Thyroid gland (tissue), 4 donors: ENCODE results near the gene THRB.

Source experiments
- POLR2A ChIP-seq, 2 donors: fragments of 450-650 bp; IDR thresholded peaks; one replicate each; pipeline ENCODE4 v1.6.1; 2017; ENCODE audit warnings: antibody characterized with exemption in 2 of 2, mild to moderate bottlenecking in 2 of 2, moderate library complexity in 1 of 2
- TF ChIP-seq, protein P1 (sequence below), 6 experiments: fragments of 200-600 bp in 3 of 6; fragments of 450-650 bp in 3 of 6; sonication (generic) in 3 of 6; IDR thresholded peaks; one replicate each; pipeline ENCODE4 v1.5.1; 2016 to 2019; ENCODE audit warnings: antibody characterized with exemption in 6 of 6, mild to moderate bottlenecking in 2 of 6, inconsistent platforms in 1 of 6, moderate library complexity in 1 of 6

DNA sequence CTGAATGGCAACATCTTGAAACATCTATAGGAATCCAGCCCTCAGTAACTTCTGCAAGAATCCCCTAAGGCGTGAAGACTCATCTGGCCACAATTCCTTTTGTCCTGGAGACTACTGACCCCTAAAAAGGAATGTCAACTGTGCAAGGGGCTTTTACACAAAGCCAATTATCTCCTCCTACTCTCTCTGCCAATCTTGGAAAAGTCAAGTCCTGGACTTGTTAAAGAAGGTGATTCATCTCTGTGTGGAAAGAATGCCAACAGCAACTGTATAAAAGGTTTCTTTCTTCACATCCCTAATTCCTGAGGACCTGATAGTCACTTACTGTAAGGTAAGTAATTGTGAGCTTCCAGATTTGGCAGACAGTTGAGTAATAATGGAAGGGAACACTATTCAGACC, 22.3 kb downstream of the THRB start:
- no peak for TF ChIP-seq POLR2A (IDR thresholded peaks at IDR 0.05)
- TF ChIP-seq, protein P1, sequence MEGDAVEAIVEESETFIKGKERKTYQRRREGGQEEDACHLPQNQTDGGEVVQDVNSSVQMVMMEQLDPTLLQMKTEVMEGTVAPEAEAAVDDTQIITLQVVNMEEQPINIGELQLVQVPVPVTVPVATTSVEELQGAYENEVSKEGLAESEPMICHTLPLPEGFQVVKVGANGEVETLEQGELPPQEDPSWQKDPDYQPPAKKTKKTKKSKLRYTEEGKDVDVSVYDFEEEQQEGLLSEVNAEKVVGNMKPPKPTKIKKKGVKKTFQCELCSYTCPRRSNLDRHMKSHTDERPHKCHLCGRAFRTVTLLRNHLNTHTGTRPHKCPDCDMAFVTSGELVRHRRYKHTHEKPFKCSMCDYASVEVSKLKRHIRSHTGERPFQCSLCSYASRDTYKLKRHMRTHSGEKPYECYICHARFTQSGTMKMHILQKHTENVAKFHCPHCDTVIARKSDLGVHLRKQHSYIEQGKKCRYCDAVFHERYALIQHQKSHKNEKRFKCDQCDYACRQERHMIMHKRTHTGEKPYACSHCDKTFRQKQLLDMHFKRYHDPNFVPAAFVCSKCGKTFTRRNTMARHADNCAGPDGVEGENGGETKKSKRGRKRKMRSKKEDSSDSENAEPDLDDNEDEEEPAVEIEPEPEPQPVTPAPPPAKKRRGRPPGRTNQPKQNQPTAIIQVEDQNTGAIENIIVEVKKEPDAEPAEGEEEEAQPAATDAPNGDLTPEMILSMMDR (IDR thresholded peaks at IDR 0.05): no peak
